ENCODE data around the gene MRPL9.

GRCh38 chr1:151762941-151763921 is at the start of gene MRPL9:
- TF ChIP-seq EZH2 (IDR thresholded peaks at IDR 0.05), result peak; percentile 17
- no peak for TF ChIP-seq CTCF (IDR thresholded peaks at IDR 0.05)
